ENCODE results near the gene NPS.

The NPS gene

GRCh38 chr10:127532659-127533058, 16.4 kb upstream of the NPS start:
- no peak for ATAC-seq
- TF ChIP-seq CSRNP3 (CRISPR knock-in tag; IDR thresholded peaks at IDR 0.05) (no peak), BACH2 (CRISPR knock-in tag; IDR thresholded peaks at IDR 0.05; ENCODE audit: borderline replicate concordance) (no peak), ZFP30 (CRISPR knock-in tag; IDR thresholded peaks at IDR 0.05) (no peak), POU6F1 (CRISPR knock-in tag; IDR thresholded peaks at IDR 0.05; ENCODE audit: borderline replicate concordance, low read depth) (no peak), TOX (CRISPR knock-in tag; IDR thresholded peaks at IDR 0.05; ENCODE audit: borderline replicate concordance) (no peak), ZNF70 (CRISPR knock-in tag; IDR thresholded peaks at IDR 0.05) (no peak), PATZ1 (CRISPR knock-in tag; IDR thresholded peaks at IDR 0.05; ENCODE audit: borderline replicate concordance) (no peak), GLIS3 (CRISPR knock-in tag; IDR thresholded peaks at IDR 0.05) (no peak), TCF4 (CRISPR knock-in tag; IDR thresholded peaks at IDR 0.05; ENCODE audit: borderline replicate concordance) (no peak), ISL1 (CRISPR knock-in tag; IDR thresholded peaks at IDR 0.05) (no peak)

- no peak for ATAC-seq
- TF ChIP-seq ARNTL (CRISPR knock-in tag; IDR thresholded peaks at IDR 0.05; ENCODE audit: borderline replicate concordance, low read depth): no peak
- TF ChIP-seq PPARA (CRISPR knock-in tag; IDR thresholded peaks at IDR 0.05; ENCODE audit: borderline replicate concordance): no peak
- TF ChIP-seq ZFP3 (CRISPR knock-in tag; IDR thresholded peaks at IDR 0.05): no peak
- no peak for TF ChIP-seq PATZ1 (CRISPR knock-in tag; IDR thresholded peaks at IDR 0.05; ENCODE audit: borderline replicate concordance)
- no peak for TF ChIP-seq BACH2 (CRISPR knock-in tag; IDR thresholded peaks at IDR 0.05; ENCODE audit: borderline replicate concordance)
- TF ChIP-seq CREB5 (CRISPR knock-in tag; IDR thresholded peaks at IDR 0.05; ENCODE audit: low read depth): no peak
Observed at GRCh38 chr10:127534074-127534473, 15.0 kb upstream of the NPS start.

- TF ChIP-seq PATZ1 (CRISPR knock-in tag; IDR thresholded peaks at IDR 0.05; ENCODE audit: borderline replicate concordance): no peak
- TF ChIP-seq CSDC2 (CRISPR knock-in tag; IDR thresholded peaks at IDR 0.05): no peak
- TF ChIP-seq ZFP30 (CRISPR knock-in tag; IDR thresholded peaks at IDR 0.05): no peak
- TF ChIP-seq ZFP3 (CRISPR knock-in tag; IDR thresholded peaks at IDR 0.05): no peak
- TF ChIP-seq SNAI2 (CRISPR knock-in tag; IDR thresholded peaks at IDR 0.05): no peak
- ATAC-seq: no peak
Observed at GRCh38 chr10:127534496-127534895, 14.6 kb upstream of the NPS start.

GRCh38 chr10:127535802-127536515, 13.2 kb upstream of the NPS start:
- no peak for ATAC-seq
- no peak for TF ChIP-seq CREB5 (CRISPR knock-in tag; IDR thresholded peaks at IDR 0.05; ENCODE audit: low read depth)
- TF ChIP-seq BACH2 (CRISPR knock-in tag; IDR thresholded peaks at IDR 0.05; ENCODE audit: borderline replicate concordance): no peak
- TF ChIP-seq CSRNP3 (CRISPR knock-in tag; IDR thresholded peaks at IDR 0.05): no peak
- TF ChIP-seq ARNTL (CRISPR knock-in tag; IDR thresholded peaks at IDR 0.05; ENCODE audit: borderline replicate concordance, low read depth): no peak
- no peak for TF ChIP-seq ZFP30 (CRISPR knock-in tag; IDR thresholded peaks at IDR 0.05)
- TF ChIP-seq TSHZ2 (CRISPR knock-in tag; IDR thresholded peaks at IDR 0.05): no peak
